Activated CD4-positive, alpha-beta T cell treated with anti-CD3 and anti-CD28 coated beads, Interleukin-2, amount 10 ng/mL, durations not matched to agents 24 days and 14 days (primary cell): ENCODE data around the gene MRPL53. TPM values are rescaled to one million over a fixed set of nuclear protein-coding genes. Genes with fewer than 3 reads are reported as not detected.
"Not testable (repeated sequence)": the region's sequence is repeated elsewhere in the genome, so short reads cannot be mapped to it uniquely, and the experiment has no call there.

Experiments used
- DNase-seq: peaks from one replicate; pipeline ENCODE4 v3.0.0; 2022
- H3K27ac Mint-ChIP-seq: one replicate; pipeline ENCODE4 v1.8.0; 2022; ENCODE audit warnings: mild to moderate bottlenecking, mixed read lengths
- H3K27me3 Mint-ChIP-seq: one replicate; pipeline ENCODE4 v1.8.0; 2022; ENCODE audit warnings: mixed read lengths
- H3K36me3 Mint-ChIP-seq: one replicate; pipeline ENCODE4 v1.8.0; 2022; ENCODE audit warnings: low read depth, mild to moderate bottlenecking, mixed read lengths
- H3K4me1 Mint-ChIP-seq: one replicate; pipeline ENCODE4 v1.8.0; 2021; ENCODE audit warnings: mixed read lengths
- H3K4me3 Mint-ChIP-seq: one replicate; pipeline ENCODE4 v1.8.0; 2022; ENCODE audit warnings: mild to moderate bottlenecking, moderate library complexity, mixed read lengths
- H3K9me3 Mint-ChIP-seq: one replicate; pipeline ENCODE4 v1.8.0; 2021; ENCODE audit warnings: mixed read lengths
- intact Hi-C: fragments of 100-400 bp; cut with micrococcal nuclease; formaldehyde crosslinking; loops from one replicate; pipeline ENCODE4 v1.15.1; 2023
- total RNA-seq: library from RNA; stranded (reverse); gene quantifications from 2 replicates; pipeline ENCODE4 v1.2.3, GENCODE V29; 2022

Gene MRPL53
- total RNA-seq, 1 donor from 2014 or later, result 115 TPM

DNA sequence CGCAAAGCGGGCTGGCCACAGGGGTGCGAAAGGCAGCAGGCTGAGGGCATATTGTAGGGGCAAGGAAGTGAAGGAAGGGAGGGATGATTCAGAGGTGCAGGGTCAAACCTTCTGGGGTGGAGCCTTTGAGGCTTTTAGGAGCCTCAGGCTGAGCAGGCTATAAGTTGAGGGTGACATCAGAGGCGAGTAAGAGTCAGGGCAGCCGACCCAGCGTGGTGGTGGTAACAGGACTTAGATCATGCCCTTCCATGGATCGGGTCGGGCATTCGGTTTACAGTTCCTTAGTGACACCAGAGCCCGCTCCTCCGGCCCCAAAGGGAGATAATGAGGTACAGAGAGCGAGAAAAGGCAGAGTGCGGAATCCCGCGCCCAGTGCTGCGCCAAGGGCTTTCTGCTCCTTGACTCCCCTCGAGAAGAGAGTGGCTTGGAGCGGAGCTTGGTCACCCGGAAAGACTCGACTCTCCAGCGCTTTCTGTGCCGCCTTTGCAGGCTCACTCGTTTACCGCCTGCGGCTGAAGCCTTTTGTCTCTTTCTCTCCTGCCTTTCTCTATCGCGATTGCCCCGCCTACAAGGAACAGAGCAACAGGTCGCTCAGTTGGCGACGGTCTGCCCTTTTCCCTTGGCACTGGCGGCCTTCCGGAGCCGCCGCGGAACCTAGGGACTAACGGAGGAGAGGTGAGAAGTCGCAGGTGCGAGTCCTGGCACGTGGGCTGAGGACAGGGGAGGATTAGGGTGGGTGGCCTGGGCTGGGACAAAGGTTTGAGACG lies 26.2 kb upstream of the MRPL53 start:
- peaks cover 37% of the 10 kb centered on the region for H3K36me3 Mint-ChIP-seq
- intact Hi-C loops, result loop anchor here (1.0 to 2.0 kb wide), 4 partner anchors 16 to 89 kb away; partner anchors contain the start of genes AUP1, CCDC142, HTRA2 and TTC31
- no peaks in the 10 kb centered on the region for H3K9me3 Mint-ChIP-seq
- peak overlapping the region; percentile 95 for H3K4me3 Mint-ChIP-seq
- H3K27me3 Mint-ChIP-seq, result peaks cover 47% of the 10 kb centered on the region
- peak; percentile 82 for DNase-seq
- H3K27ac Mint-ChIP-seq, result peak overlapping the region; percentile 86
- peaks cover 27% of the 10 kb centered on the region for H3K4me1 Mint-ChIP-seq

DNA sequence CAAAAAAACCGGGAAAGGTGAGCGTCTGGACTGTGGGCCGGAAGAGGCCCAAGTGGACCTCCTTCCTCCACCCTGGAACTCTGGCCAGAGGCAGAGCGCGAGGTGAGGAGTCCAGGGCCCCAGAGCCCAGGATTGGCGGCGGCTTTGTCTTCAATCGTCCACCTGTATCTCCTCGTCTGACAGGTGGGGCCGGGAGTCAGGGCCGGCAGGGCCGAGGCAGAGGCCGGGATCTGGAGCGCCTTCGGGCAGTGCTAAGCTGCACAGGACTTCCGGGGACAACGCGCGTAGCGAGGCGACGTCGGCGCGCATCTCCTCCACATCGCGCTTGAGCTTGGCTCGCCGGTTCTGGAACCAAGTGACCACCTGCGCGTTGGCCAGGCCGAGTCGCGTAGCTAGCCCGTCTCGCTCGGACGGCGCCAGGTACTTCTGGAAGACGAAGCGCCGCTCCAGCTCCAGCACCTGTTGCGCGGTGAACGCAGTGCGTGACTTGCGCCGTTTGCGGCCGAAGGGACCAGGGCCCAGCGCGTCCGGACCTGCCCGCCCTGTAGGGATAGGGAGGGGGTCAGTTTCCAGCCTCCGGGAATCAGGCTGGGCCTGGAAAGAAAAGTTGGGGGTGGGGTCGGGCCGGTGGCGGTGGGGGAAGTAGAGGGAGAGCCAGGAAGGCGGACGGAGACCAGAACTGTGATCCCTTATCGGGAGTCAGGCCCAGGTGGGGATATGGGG lies 25.5 kb upstream of the MRPL53 start:
- DNase-seq, result peak; percentile 83
- H3K4me3 Mint-ChIP-seq, result peak overlapping the region; percentile 95
- peak overlapping the region; percentile 86 for H3K27ac Mint-ChIP-seq
- no peaks in the 10 kb centered on the region for H3K9me3 Mint-ChIP-seq
- H3K27me3 Mint-ChIP-seq, result peaks cover 44% of the 10 kb centered on the region
- intact Hi-C loops, result loop anchor here (1.0 to 2.0 kb wide), 3 partner anchors 15 to 89 kb away; partner anchors contain the start of genes AUP1, CCDC142, HTRA2 and TTC31
- peaks cover 39% of the 10 kb centered on the region for H3K36me3 Mint-ChIP-seq
- H3K4me1 Mint-ChIP-seq, result peaks cover 20% of the 10 kb centered on the region

DNA sequence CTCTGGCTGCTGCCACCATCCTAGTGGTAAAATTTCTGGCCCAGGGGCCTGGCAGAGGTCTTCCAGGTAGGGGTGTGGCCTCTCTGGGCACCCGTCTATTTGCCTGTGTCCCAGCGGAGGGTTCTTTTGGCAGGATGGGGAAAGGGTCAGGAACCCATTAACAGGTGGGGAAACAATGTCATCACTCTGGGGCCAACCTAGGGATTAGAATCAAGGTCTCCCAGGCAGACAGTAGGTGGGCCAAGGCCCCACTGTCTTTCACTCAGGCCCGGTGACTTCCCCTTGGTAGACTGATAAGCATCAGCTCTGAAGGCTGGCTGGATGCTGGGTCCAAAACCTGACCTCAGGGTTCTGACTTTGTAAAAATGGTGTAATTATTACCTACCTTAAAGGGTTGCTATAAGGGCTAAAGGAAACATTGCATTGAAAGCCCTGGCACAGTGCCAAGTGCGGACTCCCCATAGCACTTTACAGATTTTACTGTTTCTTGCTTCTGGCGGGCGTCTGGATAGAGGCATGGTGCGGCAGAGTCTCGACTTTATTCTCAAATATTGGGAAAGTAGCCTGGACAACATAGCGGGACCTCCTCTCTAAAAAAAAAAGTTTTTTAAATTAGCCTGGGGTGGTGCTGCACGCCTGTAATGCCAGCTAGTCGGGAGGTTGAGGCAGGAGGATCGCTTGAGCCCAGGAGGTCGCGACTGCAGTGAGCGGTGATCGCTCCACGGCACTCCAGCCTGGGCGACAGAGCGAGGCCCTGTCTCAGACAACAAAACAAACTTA lies 24.7 kb upstream of the MRPL53 start:
- peaks cover 38% of the 10 kb centered on the region for H3K27me3 Mint-ChIP-seq
- no peak for DNase-seq
- H3K27ac Mint-ChIP-seq, result no peak overlapping the region
- H3K9me3 Mint-ChIP-seq, result no peaks in the 10 kb centered on the region
- intact Hi-C loops, result no loop called here
- peak overlapping the region; percentile 95 for H3K4me3 Mint-ChIP-seq
- H3K36me3 Mint-ChIP-seq, result peaks cover 45% of the 10 kb centered on the region
- peaks cover 16% of the 10 kb centered on the region for H3K4me1 Mint-ChIP-seq

DNA sequence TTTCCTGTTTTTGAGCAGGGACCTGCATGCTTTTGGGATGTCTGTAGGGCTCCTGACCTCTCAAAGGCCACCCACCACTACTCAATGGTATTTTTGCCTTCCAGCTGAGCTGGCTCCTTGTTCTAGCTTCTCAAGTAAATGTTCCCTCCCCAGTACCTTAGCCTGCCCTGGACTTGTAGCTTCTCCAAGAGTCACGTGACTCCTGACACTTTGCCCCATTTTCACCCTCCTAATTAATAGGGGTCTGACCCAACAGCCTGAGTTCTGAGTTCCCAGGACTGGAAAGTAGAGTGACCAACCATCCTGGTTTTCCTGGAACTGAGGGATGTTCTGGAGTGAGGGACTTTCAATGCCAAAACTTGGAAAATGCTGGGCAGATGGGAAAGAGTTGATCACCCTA lies 23.0 kb upstream of the MRPL53 start:
- Mint-ChIP-seq H3K4me1 (peaks cover 9% of the 10 kb centered on the region), H3K9me3 (no peaks in the 10 kb centered on the region), H3K4me3 (no peak overlapping the region), H3K27ac (no peak overlapping the region), H3K36me3 (peaks cover 47% of the 10 kb centered on the region), H3K27me3 (peaks cover 20% of the 10 kb centered on the region)
- no peak for DNase-seq
- intact Hi-C loops, result no loop called here

DNA sequence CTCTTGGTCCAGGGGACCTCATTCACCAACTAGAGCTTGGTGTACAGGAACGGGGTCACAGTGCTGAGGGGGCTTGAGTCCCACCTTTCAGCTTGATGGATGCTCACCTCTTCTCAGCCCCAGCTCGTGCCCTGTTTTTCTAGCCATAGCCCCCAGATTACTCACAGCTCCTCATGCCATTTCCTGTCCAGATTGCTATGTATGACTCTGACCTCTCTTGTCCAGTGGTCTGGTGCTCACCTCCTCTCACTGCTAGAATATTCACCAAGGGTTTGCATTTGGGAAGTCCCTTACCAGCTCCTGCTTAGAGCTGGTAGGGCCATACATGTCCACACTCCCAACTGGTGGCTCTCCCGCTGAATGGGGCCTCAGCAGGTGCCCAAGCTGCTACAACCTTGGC lies 21.1 kb upstream of the MRPL53 start:
- Mint-ChIP-seq H3K4me3 (no peak overlapping the region), H3K9me3 (no peaks in the 10 kb centered on the region), H3K27ac (no peak overlapping the region), H3K4me1 (peaks cover 6% of the 10 kb centered on the region), H3K27me3 (peaks cover 6% of the 10 kb centered on the region), H3K36me3 (peaks cover 52% of the 10 kb centered on the region)
- intact Hi-C loops, result no loop called here
- no peak for DNase-seq

DNA sequence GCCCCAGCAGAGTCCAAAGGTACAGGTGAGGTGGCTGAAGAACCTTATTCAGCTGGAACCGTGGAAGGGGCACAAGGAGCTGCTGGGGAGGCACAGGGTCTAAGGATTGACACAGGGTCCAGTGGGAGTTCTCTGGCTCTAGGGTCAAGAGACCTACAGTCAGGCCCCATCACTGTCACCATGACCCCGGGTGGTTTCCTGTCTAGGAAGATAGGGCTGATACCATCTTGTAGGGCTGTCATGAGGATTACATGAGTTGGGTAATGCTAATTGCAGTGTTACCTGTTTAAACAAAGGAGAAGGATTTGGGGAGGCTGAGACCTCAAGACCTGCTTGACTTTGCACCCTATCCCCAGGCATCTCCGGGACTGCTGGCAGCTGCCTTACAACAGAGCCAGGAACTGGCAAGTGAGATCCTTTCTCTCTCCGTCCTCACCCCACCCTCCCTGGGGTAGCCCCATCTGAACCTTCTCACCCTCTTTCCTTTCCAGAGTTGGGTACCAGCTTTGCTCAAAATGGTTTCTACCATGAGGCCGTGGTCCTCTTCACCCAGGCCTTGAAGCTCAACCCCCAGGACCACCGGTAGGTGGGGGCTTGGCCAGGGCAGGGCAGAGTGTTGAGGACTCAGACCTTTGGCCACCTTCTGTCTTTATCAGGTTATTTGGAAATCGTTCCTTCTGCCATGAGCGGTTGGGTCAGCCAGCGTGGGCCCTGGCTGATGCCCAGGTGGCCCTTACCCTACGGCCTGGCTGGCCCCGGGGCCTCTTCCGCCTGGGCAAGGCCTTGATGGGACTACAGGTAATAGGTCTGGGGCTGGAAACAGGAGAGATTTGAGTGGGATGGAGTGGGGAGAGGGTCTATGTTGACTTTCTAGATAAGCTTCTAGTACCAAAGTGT lies 19.4 kb upstream of the MRPL53 start:
- H3K36me3 Mint-ChIP-seq, result peaks cover 49% of the 10 kb centered on the region
- no peak overlapping the region for H3K4me3 Mint-ChIP-seq
- no peaks in the 10 kb centered on the region for H3K27me3 Mint-ChIP-seq
- intact Hi-C loops, result no loop called here
- no peaks in the 10 kb centered on the region for H3K9me3 Mint-ChIP-seq
- peaks cover 3% of the 10 kb centered on the region for H3K4me1 Mint-ChIP-seq
- no peak overlapping the region for H3K27ac Mint-ChIP-seq
- no peak for DNase-seq

DNA sequence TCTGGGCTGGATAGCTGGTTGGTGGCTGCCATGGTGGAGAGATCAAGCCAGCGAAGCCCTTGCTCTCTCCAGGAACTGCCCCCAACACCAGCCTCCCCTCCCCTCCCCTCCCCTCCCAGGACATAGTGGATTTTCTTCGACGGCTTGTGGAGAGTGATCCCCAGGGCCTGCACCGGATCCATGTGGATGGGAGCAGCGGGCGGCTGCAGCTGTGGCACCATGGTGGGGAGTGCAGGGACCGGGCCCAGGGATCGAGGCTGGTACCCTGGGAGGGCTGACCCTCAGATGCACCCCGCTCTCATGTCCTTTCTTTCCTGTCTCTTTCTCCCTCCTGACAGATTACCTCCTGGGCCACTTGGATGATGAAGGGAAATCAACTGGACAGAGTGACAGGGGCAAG lies 17.4 kb upstream of the MRPL53 start:
- H3K4me1 Mint-ChIP-seq, result peaks cover 6% of the 10 kb centered on the region
- no peaks in the 10 kb centered on the region for H3K27me3 Mint-ChIP-seq
- H3K4me3 Mint-ChIP-seq, result no peak overlapping the region
- H3K27ac Mint-ChIP-seq, result no peak overlapping the region
- peaks cover 51% of the 10 kb centered on the region for H3K36me3 Mint-ChIP-seq
- DNase-seq, result no peak
- no peaks in the 10 kb centered on the region for H3K9me3 Mint-ChIP-seq
- intact Hi-C loops, result no loop called here

DNA sequence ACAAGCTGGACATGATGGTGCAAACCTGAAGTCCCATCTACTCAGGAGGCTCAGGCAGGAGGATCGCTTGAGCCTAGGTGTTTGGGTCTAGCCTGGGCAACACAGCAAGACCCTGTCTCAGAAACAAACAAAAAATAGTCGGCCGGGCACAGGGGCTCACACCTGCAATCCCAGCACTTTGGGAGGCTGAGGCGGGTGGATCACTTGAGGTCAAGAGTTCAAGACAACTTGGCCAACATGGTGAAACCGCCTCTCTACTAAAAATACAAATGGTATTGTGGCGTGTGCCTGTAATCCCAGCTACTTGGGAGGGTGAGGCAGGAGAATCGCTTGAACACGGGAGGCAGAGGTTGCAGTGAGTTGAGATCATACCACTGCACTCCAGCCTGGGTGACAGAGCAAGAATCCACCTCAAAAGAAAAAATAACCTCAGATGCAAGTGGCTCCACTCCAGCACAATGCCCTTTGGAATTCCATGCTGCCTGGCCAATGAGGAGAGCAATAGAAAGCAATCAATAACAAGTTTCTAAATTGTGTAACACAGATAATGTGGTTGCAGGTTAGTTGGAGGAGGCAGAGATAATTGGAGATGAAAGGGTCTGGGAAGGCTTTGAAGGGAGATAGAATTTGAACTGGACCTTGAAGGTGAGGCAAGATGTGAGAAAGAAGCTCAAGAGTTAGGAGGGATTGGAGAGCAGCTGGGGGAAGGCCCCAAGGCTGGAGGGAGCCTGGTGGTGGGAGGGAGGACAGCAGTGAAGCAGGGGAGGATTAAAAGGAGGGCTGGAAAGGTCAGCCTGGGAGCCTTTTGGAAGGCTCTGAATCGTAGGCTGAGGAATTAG lies 16.4 kb upstream of the MRPL53 start:
- Mint-ChIP-seq H3K9me3 (no peaks in the 10 kb centered on the region), H3K27ac (no peak overlapping the region), H3K4me3 (no peak overlapping the region), H3K36me3 (peaks cover 46% of the 10 kb centered on the region), H3K27me3 (no peaks in the 10 kb centered on the region), H3K4me1 (peaks cover 10% of the 10 kb centered on the region)
- intact Hi-C loops, result no loop called here
- no peak for DNase-seq

DNA sequence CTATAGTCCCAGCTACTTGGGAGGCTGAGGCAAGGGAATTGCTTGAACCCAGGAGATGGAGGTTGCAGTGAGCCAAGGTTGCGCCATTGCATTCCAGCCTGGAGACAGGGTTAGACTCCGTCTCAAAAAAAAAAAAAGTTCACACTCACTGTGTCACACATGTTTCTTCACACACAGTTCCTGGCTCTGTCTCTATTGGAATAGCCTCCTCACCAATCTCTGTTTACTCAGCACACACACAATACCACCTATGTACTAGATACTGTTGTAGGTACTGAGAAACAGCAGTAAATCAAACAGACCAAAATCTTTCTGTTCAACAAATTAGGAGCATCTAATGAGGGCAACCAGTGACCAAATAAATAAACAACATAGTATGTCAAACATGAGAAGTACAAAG lies 13.7 kb upstream of the MRPL53 start:
- H3K4me3 Mint-ChIP-seq, result no peak overlapping the region
- H3K9me3 Mint-ChIP-seq, result no peaks in the 10 kb centered on the region
- no peak overlapping the region for H3K27ac Mint-ChIP-seq
- no peak for DNase-seq
- peaks cover 29% of the 10 kb centered on the region for H3K36me3 Mint-ChIP-seq
- H3K27me3 Mint-ChIP-seq, result no peaks in the 10 kb centered on the region
- H3K4me1 Mint-ChIP-seq, result peaks cover 22% of the 10 kb centered on the region
- intact Hi-C loops, result no loop called here

DNA sequence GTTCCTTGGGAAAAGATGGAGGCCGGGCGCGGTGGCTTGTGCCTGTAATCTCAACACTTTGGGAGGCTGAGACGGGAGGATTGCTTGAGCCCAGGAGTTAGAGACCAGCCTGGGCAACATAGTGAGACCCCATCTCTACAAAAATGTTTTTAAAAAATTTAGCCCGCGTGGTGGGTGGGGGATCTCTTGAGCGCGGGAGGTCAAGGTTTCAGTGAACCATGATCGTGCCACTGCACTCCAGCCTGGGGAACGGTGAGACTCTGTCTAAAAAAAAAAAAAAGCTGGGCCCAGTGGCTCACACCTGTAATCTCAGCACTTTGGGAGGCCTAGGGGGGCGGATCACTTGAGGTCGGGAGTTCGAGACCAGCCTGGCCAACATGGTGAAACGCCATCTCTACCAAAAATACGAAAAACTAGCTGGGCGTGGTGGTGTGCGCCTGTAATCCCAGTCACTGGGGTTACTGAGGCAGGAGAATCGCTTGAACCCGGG lies 11.2 kb upstream of the MRPL53 start:
- H3K27ac Mint-ChIP-seq, result peak overlapping the region; percentile 99
- DNase-seq, result peak; percentile 56
- H3K27me3 Mint-ChIP-seq, H3K9me3 Mint-ChIP-seq: not testable (repeated sequence)
- intact Hi-C loops, result loop anchor here (1.0 to 2.0 kb wide), 6 partner anchors 15 to 746 kb away; partner anchors contain the start of genes AUP1, C2orf81, HTRA2 and INO80B
- H3K4me1 Mint-ChIP-seq, result peaks cover 33% of the 10 kb centered on the region
- H3K36me3 Mint-ChIP-seq, result peaks cover 30% of the 10 kb centered on the region
- peak overlapping the region; percentile 91 for H3K4me3 Mint-ChIP-seq

DNA sequence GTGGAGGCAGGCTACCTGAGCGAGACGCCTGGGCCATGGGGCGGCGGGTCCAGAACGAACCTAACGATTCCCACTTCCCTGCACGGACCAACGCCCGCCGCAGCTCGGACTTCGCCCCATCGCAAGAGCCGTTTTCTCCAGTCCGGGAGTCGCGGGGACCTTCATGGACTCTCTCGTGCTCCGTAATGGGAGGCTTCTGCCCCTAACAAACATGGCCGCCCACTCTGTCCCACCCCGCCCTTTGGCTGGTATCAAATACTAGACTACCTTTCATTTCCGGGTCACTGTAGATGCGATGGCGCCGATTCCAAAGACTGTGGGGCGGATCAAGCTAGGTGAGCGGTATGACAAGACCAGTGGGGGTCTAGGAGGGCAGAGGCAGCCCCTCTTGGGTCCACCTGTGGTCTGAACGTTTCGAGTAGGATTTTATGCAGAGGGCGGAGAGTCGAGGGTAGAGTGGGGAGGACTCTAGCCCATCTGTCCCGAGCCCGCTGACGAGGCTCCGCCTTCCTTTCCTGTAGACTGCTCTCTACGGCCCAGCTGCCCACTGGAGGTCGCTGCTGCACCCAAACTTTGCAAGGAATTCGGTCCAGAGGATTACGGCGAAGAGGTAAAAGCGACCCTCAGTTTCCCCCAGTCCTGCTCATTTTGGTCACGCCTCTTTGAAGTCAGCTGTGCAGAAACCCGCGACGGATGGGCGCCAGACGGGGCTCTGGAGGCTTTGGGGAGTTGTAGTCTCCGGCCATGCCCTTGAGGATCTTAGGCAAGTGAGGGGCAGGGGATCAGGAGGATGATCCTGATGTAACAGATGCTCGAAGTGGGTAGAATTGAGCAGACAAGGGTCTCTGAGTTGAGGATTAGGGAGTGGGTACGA lies 10.6 kb upstream of the MRPL53 start, which contains the start of the genes CCDC142 and TTC31:
Gene CCDC142, minus strand, starts transcription at position 198 of the 874 bp plus-strand sequence. Its CDS starts 161 bp downstream, at position 37.
Gene TTC31, plus strand, starts transcription at position 281 of the 874 bp plus-strand sequence. Its CDS starts 15 bp downstream, at position 296.
- H3K9me3 Mint-ChIP-seq, result no peaks in the 10 kb centered on the region
- peak within 1 kb of the TSS; percentile 91 for H3K4me3 Mint-ChIP-seq
- H3K27me3 Mint-ChIP-seq, result no peaks in the 10 kb centered on the region
- intact Hi-C loops, result loop anchor here (1.0 to 2.0 kb wide), 7 partner anchors 11 to 746 kb away; partner anchors contain the start of genes AUP1, C2orf81, HTRA2 and INO80B
- DNase-seq, result peak; percentile 97
- peak within 1 kb of the TSS; percentile 99 for H3K27ac Mint-ChIP-seq
- peaks cover 30% of the 10 kb centered on the region for H3K36me3 Mint-ChIP-seq
- H3K4me1 Mint-ChIP-seq, result peaks cover 33% of the 10 kb centered on the region
